Measurements from ENCODE around the gene EHD4.

GRCh38 chr15:41903782-41904181, 68.6 kb downstream of the EHD4 start:
- TF ChIP-seq CTCF (IDR thresholded peaks at IDR 0.05; ENCODE audit: borderline replicate concordance, extremely low read depth, low read length, poor library complexity, severe bottlenecking) (no peak), EZH2 (IDR thresholded peaks at IDR 0.05; ENCODE audit: borderline replicate concordance, low read depth, low read length, severe bottlenecking) (no peak)

Measured in DND-41 (cell line).